Measurements from ENCODE around the gene KLHDC1.
"Not testable (repeated sequence)": the region's sequence is repeated elsewhere in the genome, so short reads cannot be mapped to it uniquely, and the experiment has no call there.

Gene KLHDC1, protein sequence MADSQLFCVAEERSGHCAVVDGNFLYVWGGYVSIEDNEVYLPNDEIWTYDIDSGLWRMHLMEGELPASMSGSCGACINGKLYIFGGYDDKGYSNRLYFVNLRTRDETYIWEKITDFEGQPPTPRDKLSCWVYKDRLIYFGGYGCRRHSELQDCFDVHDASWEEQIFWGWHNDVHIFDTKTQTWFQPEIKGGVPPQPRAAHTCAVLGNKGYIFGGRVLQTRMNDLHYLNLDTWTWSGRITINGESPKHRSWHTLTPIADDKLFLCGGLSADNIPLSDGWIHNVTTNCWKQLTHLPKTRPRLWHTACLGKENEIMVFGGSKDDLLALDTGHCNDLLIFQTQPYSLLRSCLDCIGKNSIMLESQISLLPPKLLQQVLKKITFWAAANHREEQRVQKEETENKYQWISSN

GRCh38 chr14:49692811-49693734 is at the start of gene KLHDC1:
Gene KLHDC1, plus strand, starts transcription at chr14:49693120. Its CDS starts 75 bp downstream, at chr14:49693195.
- peak; percentile 39 for DNase-seq (ENCODE audit: extremely low read depth, low read depth)
- TF ChIP-seq, protein P1, sequence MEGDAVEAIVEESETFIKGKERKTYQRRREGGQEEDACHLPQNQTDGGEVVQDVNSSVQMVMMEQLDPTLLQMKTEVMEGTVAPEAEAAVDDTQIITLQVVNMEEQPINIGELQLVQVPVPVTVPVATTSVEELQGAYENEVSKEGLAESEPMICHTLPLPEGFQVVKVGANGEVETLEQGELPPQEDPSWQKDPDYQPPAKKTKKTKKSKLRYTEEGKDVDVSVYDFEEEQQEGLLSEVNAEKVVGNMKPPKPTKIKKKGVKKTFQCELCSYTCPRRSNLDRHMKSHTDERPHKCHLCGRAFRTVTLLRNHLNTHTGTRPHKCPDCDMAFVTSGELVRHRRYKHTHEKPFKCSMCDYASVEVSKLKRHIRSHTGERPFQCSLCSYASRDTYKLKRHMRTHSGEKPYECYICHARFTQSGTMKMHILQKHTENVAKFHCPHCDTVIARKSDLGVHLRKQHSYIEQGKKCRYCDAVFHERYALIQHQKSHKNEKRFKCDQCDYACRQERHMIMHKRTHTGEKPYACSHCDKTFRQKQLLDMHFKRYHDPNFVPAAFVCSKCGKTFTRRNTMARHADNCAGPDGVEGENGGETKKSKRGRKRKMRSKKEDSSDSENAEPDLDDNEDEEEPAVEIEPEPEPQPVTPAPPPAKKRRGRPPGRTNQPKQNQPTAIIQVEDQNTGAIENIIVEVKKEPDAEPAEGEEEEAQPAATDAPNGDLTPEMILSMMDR (IDR thresholded peaks at IDR 0.05; ENCODE audit: low read depth, low read length), result no peak

DNA sequence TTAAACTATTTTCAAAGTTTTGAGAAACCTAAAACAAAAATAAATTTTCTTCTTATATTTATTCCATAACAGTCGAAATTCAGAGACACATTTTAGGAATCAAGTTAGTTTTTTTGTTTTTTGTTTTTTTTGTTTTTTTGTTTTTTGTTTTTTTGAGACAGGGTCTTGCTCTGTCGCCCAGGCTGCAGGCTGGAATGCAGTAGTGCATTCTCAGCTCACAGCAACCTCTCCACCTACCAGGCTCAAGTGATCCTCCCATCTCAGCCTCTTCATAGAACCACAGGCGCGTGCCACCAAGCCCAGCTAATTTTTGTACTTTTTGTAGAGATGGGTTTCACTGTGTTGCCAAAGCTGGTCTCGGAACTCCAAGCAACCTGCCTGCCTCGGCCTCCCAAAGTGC is 39.4 kb upstream of the KLHDC1 start:
- TF ChIP-seq, protein P1 (IDR thresholded peaks at IDR 0.05; ENCODE audit: low read depth, low read length), result no peak
- DNase-seq (ENCODE audit: extremely low read depth, low read depth), result no peak

GRCh38 chr14:49654511-49654910 is 38.4 kb upstream of the KLHDC1 start:
- DNase-seq (ENCODE audit: extremely low read depth, low read depth), result no peak
- TF ChIP-seq, protein P1 (IDR thresholded peaks at IDR 0.05; ENCODE audit: low read depth, low read length), result no peak

DNA sequence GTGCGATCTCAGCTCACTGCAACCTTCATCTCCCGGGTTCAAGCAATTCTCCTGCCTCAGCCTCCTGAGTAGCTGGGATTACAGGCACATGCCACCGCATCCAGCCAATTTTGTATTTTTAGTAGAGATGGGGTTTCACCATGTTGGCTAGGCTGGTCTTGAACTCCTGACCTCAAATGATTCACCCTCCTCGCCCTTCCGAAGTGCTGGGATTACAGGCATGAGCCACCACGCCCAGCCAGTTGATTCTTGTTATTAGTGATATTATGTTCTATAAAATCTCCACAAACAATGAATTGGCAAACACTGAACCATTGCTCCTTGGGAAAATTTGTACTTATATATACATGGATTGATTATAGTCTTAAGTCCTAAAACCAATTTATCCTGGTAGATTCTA is 35.4 kb upstream of the KLHDC1 start:
- DNase-seq (ENCODE audit: extremely low read depth, low read depth), result not testable (repeated sequence)

GRCh38 chr14:49659526-49660455 is 33.1 kb upstream of the KLHDC1 start:
- no peak for DNase-seq (ENCODE audit: extremely low read depth, low read depth)
- TF ChIP-seq, protein P1 (IDR thresholded peaks at IDR 0.05; ENCODE audit: low read depth, low read length), result no peak

- TF ChIP-seq, protein P1 (IDR thresholded peaks at IDR 0.05; ENCODE audit: low read depth, low read length), result no peak
- no peak for DNase-seq (ENCODE audit: extremely low read depth, low read depth)
These were observed 22.4 kb upstream of the KLHDC1 start for GRCh38 chr14:49670475-49670874.

- TF ChIP-seq, protein P1 (IDR thresholded peaks at IDR 0.05; ENCODE audit: low read depth, low read length), result no peak
- DNase-seq (ENCODE audit: extremely low read depth, low read depth), result no peak
These were observed 19.3 kb upstream of the KLHDC1 start for GRCh38 chr14:49673586-49673985.
